GM21723 (cell line): ENCODE results near the gene TCF4.

ENCODE experiments used
- ATAC-seq: cut with Tn5 transposase; IDR thresholded peaks from one replicate; pipeline ENCODE4 v1.9.1; 2021; ENCODE audit warnings: mild to moderate bottlenecking, moderate library complexity; ENCODE audit not compliant: unreplicated experiment

TCF4 gene

DNA sequence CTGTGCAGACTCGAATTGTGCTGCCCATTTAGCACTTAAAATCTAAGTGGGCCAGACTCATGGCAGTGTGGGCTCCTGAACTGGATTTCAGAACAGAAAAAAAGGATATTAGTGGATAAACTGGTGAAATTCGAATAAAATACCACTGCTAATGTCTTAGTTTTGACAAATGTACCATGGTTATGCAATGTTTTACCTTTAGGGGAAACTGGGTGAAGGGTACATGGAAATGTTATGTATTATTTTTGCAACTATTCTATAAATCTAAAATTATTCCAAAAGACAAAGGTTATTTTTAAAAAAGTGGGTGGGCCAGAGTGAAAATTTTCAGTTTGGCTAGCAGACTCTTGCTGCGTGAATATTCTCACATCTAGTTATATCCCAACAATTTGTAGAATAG is 368.2 kb downstream of the TCF4 start:
- no peak for ATAC-seq

DNA sequence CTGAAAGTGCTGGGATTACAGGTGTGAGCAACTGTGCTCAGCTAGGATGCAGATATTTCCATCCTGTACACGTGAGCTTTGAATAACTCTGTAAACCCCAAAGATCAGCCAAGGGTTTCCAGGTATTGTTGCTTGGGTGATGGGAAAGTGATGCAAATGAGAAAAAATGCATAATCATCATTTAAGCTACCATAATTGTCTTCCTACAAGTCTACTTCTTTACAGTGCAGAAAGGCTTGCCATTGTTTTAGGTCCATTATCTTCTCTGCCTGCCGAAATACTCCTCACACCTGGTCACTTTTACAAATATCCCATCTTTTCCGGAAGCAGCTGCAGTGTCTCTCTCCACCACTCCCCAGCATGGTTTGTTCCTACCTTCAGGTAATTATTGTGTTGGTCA is 368.9 kb downstream of the TCF4 start:
- ATAC-seq, result no peak

DNA sequence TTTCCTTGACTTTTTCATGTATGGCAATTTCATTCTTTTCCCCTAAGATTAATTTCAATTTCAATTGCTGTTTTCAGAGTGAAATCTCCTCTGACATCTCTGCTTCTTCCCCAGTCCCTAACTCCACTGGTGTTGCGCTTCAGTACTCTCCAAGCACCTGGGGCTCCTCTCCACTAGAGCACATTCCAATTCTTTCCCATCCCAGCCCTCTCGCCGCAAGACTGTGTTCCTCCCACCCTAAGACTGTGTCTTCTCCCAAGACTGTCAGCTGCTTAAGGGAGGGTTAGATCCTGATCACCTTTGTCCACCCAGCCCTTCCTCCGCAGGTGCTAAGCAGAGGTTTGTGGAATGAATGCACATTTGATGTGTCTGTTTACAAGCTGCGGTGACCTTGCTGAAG is 373.0 kb downstream of the TCF4 start:
- no peak for ATAC-seq

DNA sequence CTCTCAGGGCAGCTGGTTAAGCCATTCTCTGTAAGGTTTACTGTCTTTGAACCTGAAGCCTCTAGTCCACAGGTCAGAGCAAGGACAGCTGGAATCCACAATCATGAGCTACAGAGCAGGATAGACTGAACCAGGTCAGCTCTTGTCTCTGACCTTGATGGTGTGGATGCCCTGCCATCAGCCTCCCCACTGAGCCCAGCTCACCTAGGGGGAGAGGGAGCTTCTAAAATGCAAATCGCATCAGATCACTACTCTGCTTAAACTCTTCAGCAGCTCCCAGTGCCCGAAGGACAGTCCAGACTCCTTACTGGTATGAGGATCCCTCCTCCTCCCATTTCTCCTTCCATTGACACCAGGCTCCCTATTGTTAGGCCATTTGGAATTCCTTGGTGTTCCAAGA is 373.5 kb downstream of the TCF4 start:
- ATAC-seq, result no peak

DNA sequence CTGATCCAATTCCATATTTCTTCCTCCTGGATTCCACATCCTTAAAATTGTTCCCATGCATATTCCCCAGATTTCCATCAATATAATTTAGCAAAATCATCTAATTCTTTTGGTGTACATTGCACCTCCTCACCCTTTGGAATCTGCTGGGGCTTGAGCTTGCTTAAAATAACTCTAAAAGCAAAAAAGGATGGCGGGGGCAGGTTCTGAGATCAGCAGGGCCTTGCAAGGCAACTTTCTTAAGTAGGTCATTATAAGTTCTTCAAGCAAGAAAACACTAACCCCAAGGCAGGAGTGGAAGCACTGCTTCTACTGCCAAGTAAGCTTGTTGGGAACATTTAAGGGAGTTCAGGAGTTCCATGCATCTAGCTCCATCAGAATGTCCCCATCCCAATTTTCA is 374.4 kb downstream of the TCF4 start:
- no peak for ATAC-seq

DNA sequence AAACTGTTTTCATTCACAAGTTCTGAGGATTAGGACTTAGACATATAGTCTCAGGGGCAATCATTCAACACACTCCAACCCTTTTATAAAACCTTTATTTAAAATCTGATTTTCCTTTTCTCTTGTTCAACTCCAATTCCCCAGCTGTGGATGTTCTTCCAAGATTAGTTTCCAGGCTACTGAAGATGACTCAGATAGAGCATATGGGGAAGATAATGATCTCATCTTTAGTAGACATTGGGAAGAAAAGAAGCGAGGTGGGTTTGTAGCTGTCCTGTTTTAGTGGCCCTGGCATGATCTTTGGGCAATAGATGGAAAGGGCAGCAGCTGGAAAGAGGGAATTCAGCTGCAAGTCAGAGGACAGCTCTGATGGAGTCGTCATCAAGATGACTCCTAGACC is 381.1 kb downstream of the TCF4 start:
- ATAC-seq, result no peak

DNA sequence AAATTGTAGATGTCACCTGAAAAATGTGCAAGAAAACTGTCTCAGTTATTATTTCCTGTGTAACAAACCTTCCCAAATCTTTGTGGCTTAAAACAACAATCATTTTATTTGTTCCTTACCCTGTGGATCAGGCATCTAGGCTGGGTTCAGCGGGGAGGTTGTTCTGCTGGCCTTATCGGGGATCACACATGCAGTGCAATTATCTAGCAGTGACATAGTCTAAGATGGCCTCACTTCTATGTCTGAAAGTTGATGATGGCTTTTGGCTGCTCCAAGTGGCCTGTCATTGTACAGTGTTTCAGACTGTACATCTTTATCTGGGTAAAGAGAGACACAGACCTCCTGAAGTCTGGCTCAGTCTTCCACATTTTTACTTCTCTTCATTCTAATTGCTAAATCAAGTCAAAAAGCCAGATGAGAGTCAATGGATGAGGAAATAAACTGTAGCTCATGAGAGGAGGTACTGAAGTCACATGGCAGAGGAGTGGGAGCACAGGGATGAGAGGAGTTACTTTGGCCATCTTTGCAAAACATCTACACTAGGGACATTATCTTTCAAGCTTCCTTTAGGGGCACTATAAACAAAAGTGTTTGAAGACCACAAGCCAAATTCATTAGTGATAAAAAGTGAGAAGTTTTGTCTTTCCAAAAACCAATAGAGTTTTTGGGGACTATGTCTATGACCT is 385.6 kb downstream of the TCF4 start:
- ATAC-seq, result no peak

DNA sequence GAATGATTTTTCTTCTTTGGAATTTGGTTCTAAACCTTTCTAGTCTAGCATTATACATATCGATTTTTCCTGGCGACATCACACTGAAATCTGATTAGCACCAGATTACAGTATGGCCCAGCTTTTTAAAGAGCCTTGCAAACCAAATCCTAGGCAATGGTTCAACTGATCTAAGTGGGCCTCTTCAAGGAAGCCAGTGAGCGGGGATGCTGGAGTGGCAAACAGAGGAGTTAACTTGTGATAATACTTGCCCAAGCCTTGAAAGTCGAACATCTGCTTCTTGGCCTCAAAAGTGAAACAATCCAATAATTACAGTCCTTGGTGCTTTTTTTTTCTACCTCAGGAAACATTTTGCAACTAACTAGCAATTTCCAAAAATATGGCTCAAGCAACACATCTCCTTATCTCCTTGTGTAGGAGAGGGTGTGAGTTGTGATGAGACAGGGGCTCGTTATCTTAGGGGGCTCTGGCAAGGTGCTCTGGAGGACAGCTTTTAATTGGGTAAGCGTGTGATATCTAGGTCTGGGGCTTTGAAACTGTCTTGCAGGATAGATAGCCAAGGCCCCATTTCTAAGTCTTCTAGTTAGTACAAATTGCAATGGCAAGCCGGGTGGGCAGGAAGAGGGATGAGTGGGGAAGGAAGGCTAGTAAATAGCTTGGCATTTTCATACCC is 388.6 kb downstream of the TCF4 start:
- no peak for ATAC-seq

DNA sequence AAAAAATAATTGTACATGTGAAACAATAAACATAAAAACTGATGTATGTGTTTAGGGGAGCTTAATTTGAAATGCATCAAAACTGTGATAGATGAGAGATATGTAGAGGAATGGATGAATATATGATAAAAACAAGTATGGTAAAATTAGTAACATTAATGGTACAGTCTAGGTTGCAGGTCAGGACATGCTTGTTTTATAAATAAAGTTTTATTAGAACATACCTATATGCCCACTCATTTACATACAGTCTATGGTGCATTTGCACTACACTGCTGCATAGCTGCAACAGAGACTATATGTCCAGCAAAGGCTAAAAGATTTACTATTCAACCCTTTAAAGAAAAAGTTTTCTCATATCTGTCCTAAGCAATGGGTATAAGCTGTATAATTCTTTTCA is 392.1 kb downstream of the TCF4 start:
- ATAC-seq, result no peak

DNA sequence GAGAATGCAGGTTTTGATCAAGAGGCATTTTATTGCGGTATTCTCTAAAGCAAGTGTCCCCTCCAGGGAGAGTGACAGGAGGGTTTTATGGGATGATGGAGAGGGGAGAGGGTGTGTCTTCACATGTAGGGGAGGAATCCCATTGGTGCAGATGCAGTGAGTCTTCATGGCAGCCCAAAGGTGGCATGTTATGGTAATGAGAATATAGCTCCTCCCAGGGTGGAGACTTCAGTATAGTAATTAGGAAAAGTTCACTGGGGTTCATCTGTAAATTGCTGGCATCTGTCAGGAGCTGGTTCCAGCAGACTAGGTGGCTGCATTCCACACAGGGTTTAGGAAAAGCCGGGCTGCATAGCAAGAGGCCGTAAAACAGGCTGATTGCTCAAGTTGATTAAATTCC is 398.0 kb downstream of the TCF4 start:
- ATAC-seq, result no peak

DNA sequence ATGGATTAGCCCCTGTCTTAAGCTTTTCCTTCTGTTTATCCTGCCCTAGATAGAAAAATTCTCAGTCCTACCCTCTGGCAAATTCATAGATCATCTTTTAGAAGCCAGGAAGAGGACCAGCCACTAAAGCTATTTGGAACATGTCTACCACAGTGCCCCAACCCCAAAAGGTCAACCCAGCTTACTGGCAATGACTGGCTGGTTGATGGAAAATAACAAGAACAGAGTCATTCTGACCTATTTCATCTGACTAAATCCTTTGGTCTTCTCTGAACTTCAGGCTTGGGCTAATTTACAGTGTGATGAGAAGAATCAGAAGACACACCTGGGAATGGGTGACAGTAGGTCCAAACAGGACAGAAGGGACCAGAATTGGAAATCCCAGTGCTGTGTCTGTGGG is 401.4 kb downstream of the TCF4 start:
- no peak for ATAC-seq

DNA sequence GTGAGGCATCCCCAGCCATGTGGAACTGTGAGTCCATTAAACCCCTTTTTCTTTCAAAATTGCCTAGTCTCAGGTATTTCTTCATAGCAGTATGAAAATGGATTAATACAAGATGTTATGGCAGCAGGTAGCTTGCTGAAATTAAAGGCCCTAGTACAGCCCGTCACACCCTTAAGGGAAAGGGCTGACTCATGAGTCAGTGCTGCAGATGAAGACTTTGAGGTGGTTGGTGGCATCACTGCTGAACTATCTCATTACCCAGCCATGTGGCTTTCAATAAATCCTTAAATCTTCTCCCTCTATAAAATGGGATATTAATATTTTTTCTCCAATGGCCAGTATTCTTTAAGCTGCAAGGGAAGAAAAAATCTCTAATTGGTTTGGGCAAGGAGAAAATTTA is 402.6 kb downstream of the TCF4 start:
- ATAC-seq, result no peak

DNA sequence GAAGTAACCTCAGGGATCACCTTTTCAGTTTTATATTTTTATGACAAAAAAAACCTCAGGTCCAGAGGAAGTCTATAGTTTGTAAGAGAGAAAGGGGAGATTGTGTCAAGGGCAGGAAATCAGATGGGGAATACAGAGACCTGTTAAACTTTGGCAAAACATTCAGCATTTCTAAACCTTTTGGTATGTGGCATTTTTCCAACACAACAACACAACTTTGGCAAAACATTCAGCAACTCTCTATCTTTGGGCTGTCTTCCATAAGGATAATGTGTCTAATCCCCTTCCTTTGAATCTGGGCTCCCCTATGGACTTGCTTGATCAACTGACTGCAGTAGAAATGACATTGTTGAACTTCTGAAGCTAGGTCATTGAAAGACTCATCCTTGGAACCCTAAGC is 408.2 kb downstream of the TCF4 start:
- no peak for ATAC-seq

DNA sequence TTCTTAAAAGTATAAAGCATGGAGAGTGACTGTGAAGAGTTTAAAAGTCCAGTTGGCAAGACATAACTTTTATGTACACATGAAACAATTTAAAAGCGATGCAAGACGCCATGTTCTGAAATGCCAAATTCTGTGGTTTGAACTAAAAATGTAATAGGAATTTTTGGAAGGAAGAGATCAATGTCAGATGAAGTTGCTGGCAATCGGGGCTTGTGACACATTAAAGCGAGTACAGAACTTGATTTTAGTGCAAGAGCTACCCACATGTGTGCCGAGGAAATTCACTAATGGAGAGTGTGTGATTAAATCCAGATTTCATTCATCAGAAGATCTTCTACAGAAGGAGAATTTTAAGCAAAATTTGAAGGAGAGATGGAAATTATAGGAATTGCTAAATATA is 408.6 kb downstream of the TCF4 start:
- ATAC-seq, result no peak

DNA sequence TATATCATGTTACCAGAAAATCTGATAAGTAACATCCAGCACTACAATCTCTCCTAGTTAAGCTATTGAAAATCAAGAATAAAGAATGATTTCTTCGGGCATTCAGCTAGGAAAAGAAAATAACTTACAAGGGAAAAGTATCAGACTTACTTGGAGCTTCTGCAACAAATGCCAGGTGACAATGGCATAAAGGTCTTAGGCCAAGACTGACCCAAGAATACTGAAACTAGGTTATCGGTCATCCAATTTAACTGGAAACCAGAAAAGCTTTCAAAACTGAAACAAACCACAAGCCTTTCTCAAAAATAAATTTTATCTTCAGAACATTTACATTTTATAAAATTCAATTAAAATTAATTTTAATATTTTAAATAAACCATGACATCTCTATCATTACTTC is 414.7 kb downstream of the TCF4 start:
- no peak for ATAC-seq
